Renal cortex interstitium (tissue), 11 donors: Measurements from ENCODE around the gene ZNF888. TPM values are rescaled to one million over a fixed set of nuclear protein-coding genes. Genes with fewer than 3 reads are reported as not detected.
"Not testable (repeated sequence)": the region's sequence is repeated elsewhere in the genome, so short reads cannot be mapped to it uniquely, and the experiment has no call there.

ENCODE experiments used
- DNase-seq, 11 donors: peaks; one replicate each; pipeline ENCODE4 v3.0.0-alpha.2; 2013; ENCODE audit warnings: low read depth in 9 of 11, low spot score in 4 of 11; ENCODE audit errors: extremely low read depth in 1 of 11
- polyA plus RNA-seq, 3 donors: library from polyadenylated mRNA; unstranded; fragments of 120-200 nt; gene quantifications; one replicate each; pipeline ENCODE4 v1.2.1, GENCODE V29; 2013; ENCODE audit not compliant: insufficient read length in 3 of 3

Gene ZNF888
- polyA plus RNA-seq, 3 donors = 12.2 to 15.3 (median 13.0) TPM

- no peak for DNase-seq
These were observed 20.1 kb upstream of the ZNF888 start for GRCh38 chr19:52943134-52943883.

GRCh38 chr19:52942386-52943133 lies 19.3 kb upstream of the ZNF888 start:
- peak in 7 of 11 donors; percentile 71 to 86 (median 81) for DNase-seq

GRCh38 chr19:52941941-52942385 lies 18.7 kb upstream of the ZNF888 start:
- no peak for DNase-seq

- DNase-seq = not testable (repeated sequence)
These were observed 18.3 kb upstream of the ZNF888 start for GRCh38 chr19:52941523-52941922.

- DNase-seq = not testable (repeated sequence)
These were observed 17.7 kb upstream of the ZNF888 start for GRCh38 chr19:52940905-52941304.

GRCh38 chr19:52938761-52939160 lies 15.5 kb upstream of the ZNF888 start:
- DNase-seq = peak in 1 of 11 donors; percentile 54

GRCh38 chr19:52936954-52937325 lies 13.7 kb upstream of the ZNF888 start:
- DNase-seq = no peak

GRCh38 chr19:52936151-52936953 lies 13.1 kb upstream of the ZNF888 start:
- DNase-seq = no peak

GRCh38 chr19:52935434-52935833 lies 12.2 kb upstream of the ZNF888 start:
- no peak for DNase-seq

- DNase-seq = not testable (repeated sequence)
These were observed 1.4 kb upstream of the ZNF888 start for GRCh38 chr19:52924641-52925040.

GRCh38 chr19:52923778-52924593 lies 758 bp upstream of the ZNF888 start:
- no peak for DNase-seq

GRCh38 chr19:52917531-52917930 lies 5.7 kb downstream of the ZNF888 start:
- DNase-seq = no peak

GRCh38 chr19:52910648-52911047 lies 12.6 kb downstream of the ZNF888 start:
- DNase-seq = no peak

GRCh38 chr19:52904052-52904780 lies 19.0 kb downstream of the ZNF888 start:
- not testable (repeated sequence) for DNase-seq

- no peak for DNase-seq
These were observed 21.4 kb downstream of the ZNF888 start for GRCh38 chr19:52901842-52902241.

- not testable (repeated sequence) for DNase-seq
These were observed 24.6 kb downstream of the ZNF888 start for GRCh38 chr19:52898596-52898995.

- no peak for DNase-seq
These were observed 25.1 kb downstream of the ZNF888 start for GRCh38 chr19:52898101-52898500.
